HG03066 (cell line): ENCODE measurements around the gene DEGS2.

Experiments
- ATAC-seq: cut with Tn5 transposase; IDR thresholded peaks from one replicate; pipeline ENCODE4 v1.9.1; 2021; ENCODE audit warnings: low read depth; ENCODE audit not compliant: unreplicated experiment

The DEGS2 gene

DNA sequence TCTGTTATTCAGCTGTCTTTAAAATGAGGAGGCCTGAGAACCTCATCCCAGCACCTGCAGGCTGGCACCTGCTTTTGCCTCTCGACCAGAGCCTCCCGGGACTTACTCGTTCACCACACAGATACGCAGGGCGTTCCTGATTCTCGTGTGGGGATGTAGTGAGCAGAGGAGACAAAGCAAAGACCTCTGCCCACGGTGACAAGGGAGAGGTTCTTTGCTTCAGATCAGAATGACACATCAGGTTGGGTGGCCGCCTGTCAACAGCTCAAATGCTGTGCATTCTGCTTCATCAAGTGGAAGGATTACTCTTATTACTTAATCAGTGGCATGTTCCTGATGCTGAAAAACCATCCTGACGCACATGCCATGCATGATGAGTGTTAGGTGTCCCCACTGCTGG, 24.4 kb downstream of the DEGS2 start:
- no peak for ATAC-seq

DNA sequence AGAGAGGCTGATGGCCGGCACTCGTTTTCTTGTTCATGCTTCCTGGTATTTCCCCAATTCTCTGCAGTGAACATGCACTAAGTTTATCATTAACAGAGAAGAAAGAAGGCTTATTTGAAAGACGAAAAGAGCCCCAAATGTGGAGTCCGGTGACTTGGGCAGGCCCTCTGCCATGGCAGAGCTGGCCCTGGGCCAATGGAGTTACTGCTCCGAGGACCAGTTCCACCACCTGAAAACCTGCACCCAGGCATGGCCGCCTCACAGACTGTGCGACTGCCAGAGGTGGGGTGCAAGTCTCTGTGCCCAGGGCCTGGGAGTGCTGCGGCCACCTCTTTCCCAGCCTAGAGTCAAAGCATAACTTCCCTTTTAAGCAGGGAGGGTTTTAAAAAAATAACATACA, 24.9 kb downstream of the DEGS2 start:
- ATAC-seq: no peak

DNA sequence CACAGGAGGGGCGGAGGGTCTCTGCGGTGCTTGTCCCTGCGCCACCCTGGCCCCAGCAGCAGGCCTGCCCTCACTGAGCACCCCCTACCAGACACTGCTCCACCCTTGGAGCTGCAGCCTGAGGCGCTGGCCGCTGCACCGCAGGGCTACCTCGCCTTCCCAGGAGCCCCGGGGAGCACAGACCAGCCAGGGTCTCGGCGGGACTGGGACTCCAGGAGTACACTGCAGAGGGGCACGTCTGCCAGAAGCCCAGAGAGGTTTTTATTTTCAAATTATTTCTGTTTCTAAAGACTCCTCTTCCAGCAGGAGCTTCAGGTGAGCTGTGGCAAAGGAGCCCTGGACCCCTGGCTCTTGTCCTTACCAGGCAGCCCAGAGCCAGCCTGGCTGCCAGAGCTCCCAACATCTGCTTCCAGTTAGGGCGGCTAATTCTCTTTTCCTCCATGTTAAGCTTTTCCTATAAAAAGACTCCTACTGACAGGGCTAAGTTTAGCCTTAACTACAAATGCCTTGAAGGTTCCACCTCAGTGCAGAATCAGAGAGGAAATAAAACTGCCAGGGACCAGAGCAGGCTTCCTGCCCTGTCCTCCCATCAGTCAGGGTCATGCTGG, 26.4 kb downstream of the DEGS2 start:
- no peak for ATAC-seq

DNA sequence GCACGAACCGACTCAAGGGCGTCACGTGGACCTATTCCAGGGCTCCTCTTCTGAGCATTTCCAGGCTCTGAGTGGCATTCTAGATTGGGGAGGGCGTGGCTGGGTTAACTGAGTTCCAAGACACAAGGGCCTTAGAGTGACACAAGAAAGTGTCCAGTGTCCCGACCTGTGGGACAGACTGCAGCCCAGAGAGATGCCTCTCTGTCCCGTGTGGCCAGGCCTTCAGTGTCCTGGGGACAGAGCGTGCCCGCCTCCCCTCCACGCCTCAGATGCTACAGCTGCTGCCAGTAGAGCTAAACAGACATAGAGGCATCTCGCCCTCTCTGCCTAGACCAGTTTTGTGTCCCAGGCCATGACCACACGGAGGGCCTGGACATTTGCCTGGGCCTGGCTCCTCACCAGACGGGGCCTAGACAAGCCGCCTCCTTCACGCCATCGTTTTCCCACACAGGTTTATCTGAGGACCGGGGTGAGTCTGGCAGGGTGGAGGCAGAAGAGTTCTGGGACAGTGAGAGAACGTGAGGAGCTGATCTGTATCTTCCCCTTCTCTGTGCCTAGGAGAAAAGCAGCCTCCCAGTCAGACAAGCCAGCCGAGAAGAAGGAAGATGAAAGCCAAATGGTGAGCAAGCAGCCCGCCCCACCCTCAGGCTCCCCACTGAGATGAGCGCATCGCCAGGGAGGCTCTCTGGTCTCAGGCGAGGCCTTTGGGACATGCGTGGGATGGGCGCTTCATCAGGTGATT, 27.1 kb downstream of the DEGS2 start:
- no peak for ATAC-seq

DNA sequence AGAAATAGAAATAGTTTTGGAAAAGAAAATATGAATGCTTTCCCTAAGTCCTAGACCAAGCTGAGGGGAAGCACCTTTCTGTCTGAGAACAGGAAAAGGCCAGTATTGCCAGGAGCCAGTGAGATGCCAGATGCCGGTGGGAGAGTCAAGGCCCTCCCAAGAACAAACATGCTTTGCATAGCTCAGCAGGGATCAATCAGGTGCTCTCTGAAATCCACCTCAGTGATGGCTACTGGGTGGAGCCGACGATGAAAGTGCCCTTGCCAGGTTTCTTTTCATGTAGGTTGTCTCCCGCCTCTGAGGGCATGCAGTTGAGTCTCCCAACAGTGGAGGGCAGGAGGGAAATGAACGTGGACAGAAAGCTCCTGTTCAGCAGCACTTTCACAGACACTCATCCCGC, 28.3 kb downstream of the DEGS2 start:
- no peak for ATAC-seq

DNA sequence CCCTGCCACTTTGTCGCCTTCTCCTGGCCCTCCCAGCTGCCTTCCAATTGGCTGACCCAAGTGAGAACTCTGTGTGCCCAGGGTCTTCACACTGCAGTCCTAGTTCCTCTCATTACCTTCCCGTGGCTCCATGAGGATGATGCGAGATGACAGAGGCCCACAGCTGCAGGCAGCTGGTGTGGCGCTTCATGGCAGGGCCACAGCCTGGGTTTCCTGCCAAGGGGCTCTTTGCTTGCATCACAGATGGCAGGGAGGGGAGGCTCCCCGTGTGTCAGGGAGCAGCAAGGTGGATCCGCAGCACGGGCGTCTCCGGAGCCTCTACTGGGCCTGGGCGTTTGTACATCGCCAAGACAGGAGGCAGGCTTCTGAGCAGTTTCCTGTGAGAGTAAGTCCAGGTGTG, 28.9 kb downstream of the DEGS2 start:
- no peak for ATAC-seq

DNA sequence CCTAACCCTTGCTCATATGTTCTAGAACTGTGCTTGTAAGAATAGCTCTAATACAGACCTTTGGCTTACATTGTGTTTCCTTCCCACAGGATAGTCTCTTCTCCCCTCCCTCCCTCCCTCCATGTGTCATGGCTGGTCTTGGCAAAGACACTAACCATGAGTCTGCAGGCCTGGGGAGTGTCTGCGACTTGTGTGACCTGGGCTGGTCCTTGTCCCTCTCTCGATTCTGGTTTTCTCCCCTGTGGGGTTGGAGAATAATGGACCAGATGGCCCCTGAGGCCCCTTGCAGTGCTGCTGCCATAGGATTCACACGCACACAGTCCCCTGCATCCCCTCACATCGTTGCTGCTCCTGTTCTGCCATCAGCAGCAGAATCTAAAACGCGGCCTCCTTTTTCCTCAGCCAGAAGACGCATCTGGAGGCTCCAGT, 30.3 kb downstream of the DEGS2 start:
- no peak for ATAC-seq

DNA sequence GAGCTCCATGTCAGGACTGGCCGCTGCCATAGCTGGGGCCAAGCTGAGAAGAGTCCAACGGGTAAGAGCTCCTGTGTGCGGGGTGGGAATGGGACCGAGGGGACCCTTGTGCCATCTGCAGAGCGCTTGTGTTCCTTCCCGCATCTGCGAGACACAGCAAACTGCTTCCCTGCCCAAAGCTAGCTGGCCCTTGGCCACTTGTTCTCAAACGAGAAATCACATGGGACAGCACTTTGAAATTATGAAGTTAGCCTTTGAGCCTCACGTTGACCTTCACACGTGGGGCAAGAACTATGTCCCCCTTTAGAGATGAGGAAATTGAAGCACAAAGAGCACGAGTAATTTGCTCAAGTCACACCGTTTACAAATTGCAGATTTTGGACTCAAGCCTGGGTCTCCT, 30.8 kb downstream of the DEGS2 start:
- no peak for ATAC-seq

DNA sequence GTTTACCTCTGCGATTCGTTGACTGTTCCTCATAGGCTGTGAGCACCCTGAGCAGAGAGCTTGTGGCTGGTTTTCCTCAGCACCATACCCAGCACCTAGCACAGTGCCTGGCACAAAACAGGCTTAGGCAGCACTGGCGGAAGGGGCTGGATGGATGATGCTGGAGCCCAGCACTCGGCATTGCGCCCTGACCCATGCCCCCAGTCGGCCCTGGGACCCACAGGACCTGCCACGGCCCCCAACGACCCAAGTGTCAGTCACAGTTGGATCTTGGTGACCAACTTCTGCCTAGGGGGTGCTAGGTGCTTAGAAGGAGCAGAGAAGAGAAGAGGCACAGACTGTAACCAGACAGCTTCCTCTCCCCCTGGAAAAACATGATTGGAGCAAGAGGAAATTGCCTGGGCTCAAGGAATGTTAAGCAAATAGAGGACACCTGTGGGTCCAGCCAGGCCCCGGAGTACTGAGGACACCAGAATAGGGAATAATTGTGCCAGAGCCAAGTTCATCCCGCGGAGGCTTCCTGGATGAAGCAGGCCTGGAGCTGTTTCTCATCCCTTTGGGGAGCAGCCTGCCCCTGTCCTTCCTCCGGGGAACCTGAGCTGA, 31.5 kb downstream of the DEGS2 start:
- no peak for ATAC-seq

DNA sequence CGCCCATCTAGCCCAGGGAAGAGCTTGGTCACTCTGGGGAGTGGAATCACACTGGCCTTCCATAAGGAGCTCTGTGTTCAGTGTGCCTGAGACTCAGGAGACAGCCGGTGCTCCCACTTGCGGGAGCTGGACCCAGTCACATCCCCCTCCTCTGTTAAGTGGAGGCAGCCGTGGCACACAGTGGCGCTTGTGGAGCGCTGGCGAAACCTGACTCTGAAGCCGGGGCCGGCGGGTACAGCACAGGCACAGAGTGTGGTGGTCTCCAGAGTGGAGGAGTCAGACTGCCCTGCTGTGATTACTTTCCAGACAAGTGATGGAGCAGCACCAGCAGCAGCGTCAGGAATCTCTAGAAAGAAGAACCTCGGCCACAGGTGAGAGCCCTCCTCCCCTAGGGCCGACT, 33.0 kb downstream of the DEGS2 start:
- no peak for ATAC-seq

DNA sequence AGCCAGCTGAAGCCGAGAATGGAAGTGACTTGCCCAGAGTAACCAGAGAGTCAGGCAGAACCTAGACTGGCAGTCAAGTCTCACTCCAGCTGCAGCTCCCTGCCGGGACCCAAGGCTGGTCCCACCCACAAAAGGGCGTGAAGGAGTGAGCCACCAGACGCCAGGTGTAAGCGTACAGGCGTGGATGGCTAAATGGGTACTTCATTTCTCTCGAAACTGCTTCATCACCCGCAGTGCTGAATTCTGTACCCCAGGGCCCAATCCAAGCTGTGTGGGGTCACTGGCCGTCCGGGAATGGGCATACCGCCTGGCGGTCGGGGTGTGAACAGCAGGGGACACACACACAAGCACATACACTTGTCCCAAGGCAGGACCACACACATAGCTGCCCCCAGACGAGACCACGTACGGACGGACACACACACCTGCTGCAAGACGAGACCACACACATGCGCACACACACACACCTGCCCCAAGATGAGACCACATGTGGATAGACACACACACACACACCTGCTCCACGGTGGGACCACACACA, 34.8 kb downstream of the DEGS2 start:
- ATAC-seq: no peak

DNA sequence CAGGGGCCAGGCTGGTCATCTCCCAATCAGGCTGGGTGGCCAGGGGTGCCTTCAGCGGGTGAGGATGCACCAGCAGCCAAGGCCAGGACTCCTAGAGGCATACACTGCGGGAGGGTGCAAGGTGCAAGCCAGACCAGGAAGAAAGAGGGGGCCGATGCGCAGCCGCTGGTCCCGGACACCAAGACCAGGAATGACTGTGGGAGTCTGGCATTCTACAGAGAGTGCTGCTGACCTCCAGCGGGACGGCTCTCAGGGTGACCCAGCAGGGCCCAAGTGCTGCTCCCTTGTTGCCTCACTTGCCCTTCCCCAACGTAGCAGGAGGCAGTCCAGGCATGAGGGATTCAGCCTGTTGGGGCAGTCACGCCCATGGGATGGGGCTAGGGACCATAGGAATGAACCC, 35.8 kb downstream of the DEGS2 start:
- ATAC-seq: no peak

DNA sequence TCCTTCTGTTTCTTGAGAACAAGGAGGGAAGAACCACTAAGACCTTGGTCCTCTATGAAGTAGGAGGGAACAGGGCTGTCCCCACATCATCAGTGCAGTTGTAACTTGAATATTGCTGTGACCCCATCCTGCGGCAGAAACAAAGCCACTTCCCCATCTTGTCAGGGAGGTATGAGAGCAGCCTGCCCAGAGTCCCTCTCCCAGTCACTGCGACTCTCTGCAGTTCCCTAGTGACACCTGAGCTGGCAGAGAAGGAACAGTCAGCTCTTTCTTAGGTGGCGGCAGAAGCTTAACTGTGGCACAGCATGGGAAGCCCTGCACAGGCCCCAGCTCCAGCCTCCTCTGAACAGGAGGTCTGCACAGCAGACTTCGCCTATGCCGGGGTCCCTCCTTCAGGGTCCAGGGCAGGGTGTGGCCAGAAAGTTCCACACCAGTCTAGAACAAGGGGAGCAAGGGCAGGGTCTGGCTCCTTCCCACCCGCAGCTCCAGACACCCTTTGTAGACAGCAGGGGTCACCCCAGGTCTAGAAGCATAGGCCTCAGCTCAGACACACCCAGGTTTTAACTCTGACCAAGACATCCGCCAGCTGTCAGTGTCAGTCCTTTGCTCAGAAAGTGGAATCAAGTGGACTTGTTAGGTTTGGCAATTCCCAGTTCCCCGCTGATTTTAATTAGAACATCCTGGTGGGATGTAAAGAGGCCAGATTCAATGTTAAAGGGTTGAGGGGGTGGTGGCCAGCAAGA, 36.8 kb downstream of the DEGS2 start:
- ATAC-seq: no peak

DNA sequence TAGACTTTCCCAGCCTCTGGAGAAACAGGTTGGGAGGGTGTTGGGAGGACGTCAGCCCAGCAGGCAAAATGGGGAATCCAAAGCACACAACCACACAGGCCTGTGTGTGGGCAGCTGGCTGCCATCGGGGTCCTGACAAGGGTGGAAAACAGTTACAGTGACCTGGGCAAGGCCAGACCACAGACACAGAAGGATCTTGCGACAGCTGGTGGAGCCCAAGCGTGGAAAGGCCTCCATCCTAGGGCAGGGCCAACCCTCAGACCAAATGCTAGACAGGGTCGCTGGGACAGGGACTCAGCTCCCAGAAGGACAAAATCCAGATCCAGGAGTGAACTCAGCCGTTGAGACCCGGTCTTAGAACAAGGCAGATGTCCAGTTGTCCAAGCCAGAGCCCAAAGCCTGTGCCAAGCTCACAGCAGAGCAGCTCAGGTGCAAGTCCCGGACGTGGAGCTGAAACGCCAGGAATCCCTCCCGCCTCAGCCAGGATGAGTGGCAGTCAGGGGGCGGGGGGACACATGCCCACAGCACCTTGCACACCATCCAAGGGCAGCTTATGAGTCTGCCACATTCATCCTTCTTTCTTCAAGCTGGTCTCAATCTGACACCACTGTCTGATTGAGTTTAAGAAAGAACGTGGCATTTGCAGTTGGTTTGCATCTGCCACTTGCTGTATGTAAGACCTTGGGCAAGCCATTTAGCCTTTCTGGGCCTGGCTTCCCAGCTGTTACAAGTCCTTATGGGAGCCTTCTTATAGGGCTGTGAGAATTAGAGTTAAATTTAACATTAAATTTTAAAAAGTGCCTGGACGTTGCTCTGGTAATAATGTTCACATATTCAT, 37.6 kb downstream of the DEGS2 start:
- no peak for ATAC-seq

DNA sequence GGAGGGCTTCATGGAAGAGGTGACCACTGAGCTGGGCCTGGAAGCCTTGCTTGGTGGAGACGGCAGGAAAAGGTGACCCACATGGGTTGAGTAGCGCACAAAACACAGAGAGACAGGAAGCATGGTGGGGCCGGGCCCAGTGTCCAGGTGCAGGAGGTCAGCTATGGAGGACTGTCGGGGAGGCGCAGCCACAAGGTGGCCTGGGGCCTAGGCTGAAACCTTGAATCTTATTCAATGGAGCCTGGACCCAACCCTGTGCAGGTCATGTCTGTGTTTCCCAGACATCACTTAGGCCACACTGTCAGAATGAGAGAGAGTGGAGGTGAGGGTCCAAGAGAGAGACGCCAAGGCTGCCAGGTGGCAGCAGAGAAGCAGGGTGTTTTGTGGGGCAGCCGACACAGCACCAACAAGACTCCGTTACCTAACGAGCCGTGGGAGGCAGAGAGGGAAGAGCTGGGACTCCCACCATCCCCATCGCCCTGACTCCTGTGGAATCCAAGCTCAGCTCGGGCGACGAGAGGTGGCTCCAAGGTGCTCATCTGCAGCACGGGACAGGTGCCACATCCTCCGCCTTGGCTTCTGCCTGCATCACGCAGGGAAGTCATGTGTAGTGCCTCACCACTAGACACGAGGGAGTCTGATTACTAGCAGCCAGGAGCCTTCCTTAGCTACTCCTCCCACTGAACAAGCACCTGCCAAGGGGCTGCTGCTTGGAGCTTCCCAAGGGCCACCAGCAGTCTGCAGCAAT, 38.7 kb downstream of the DEGS2 start:
- no peak for ATAC-seq

DNA sequence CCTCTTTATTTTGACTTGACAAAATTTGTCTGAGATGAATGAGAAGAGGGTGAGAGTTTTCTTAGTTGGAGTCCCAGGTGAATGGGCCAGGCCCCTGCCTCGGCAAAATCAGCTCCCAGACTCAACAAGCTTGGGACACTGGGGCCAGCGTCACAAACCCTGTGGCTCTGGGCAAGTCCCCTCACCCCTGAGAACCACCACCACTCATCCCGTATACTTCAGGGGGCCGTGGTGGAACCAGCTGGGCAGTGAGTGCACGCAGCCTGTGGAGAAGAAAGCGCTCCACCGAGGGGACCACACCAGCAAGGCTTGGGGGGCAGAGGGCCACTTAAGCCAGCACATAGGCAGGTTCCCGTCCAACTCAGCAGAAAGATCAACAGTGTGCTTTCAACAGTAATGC, 40.2 kb downstream of the DEGS2 start:
- ATAC-seq: no peak

DNA sequence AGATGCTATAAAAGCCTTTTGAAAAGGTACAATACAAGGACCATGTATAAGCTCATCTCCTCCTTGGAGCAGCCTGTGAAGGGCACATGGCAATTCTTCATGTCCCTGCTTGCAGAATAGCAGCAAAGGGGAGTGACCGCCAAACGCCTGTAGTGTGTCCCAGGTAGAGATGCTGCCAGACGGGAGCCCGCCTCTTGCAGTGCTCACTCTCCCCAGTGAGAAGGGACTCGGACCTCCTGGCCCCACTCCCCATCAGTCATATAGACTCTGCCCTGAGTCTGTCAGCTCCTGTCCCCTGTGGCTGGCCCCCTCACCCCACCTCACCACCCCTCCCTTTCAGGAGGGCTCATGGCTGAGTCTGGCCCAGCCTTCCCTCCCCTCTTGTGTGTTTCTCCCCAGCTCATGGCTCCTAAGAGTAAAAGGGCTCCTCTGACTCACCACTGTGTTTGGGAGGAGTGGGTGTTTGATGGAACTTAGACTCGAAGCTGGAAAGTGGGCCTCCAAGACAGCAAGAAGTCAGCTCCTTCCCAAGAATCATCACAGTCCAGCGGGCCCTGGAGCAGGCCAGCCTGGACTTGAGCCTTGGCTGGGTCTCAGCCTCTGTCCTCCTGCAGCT, 40.9 kb downstream of the DEGS2 start:
- no peak for ATAC-seq

DNA sequence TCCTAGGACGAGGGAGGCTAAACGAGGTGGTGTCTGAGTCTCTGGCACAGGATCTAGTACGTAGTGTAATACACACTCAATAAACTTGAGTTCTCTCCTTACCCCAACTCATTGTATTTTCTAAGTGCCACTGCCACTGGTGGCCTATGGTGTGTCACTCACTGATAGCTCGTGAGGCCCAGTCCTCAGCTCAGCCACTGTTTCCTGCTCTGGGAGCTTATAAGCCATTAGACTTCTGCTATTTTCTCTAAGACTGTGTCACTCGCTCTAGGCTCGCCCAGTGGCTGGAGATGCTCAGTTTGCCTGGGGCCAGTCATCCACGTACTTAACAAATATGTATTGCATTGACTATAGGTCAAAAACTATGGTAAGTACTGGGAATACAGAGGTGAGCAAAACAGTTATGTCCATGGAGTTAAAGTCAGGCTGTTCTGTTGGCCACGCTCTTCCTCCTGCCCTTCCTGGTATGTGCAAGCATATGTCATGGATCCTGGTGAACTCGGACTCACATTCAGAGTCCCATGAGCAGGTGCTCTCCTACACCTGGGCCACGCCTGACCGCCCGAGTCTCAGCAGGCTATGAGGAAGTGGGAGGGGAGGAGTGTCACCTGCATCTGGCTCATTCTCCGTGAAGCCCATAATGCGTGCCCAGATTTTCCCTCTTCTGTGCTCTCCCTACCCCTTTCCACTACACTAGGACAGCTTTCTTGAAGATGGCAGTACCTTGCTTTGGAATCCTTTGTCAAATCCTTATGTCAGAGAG, 41.6 kb downstream of the DEGS2 start:
- ATAC-seq: no peak
